ENCODE measurements around the gene DNAH17.

The DNAH17 gene

GRCh38 chr17:78577296-78577695 is at the start of gene DNAH17:
Gene DNAH17, minus strand, starts transcription at chr17:78577396. Its CDS starts 2,339 bp downstream, at chr17:78575057.
- Mint-ChIP-seq H3K27me3 (ENCODE audit: low read depth) (peaks cover 13% of the 10 kb centered on the region), H3K9me3 (no peaks in the 10 kb centered on the region), H3K4me3 (no peak within 1 kb of the TSS), H3K4me1 (ENCODE audit: low read depth) (no peaks in the 10 kb centered on the region), H3K27ac (no peak within 1 kb of the TSS), H3K36me3 (ENCODE audit: low read depth) (no peaks in the 10 kb centered on the region)

- H3K4me1 Mint-ChIP-seq (ENCODE audit: low read depth) = no peaks in the 10 kb centered on the region
- no peaks in the 10 kb centered on the region for H3K27me3 Mint-ChIP-seq (ENCODE audit: low read depth)
- H3K36me3 Mint-ChIP-seq (ENCODE audit: low read depth) = no peaks in the 10 kb centered on the region
- no peak overlapping the region for H3K27ac Mint-ChIP-seq
- H3K9me3 Mint-ChIP-seq = no peaks in the 10 kb centered on the region
- H3K4me3 Mint-ChIP-seq = no peak overlapping the region
Measured at GRCh38 chr17:78624324-78625151, 47.3 kb upstream of the DNAH17 start.

DNA sequence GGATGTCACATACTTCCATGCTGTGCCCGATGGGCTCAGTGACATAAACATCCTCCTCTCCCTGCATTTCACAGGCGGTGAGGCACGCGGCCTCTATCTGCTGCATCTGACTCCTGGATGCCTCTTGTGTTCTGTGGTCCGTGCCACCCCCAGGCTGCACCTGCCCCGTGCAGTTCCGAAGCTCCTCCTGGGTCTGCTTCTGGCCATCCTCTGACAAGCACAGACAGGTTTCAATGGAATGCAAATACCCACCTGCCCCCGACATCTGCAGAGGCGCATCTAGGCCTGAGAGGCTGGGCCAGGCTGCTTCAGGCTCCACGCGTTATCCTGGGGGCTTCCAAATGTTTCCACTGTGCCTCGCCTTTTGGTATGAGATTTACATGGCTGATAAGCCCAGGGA is 46.3 kb upstream of the DNAH17 start:
- H3K9me3 Mint-ChIP-seq = no peaks in the 10 kb centered on the region
- no peaks in the 10 kb centered on the region for H3K27me3 Mint-ChIP-seq (ENCODE audit: low read depth)
- no peak overlapping the region for H3K4me3 Mint-ChIP-seq

GRCh38 chr17:78622491-78623265 is 45.5 kb upstream of the DNAH17 start:
- Mint-ChIP-seq H3K4me1 (ENCODE audit: low read depth) (no peaks in the 10 kb centered on the region), H3K27ac (no peak overlapping the region), H3K4me3 (no peak overlapping the region), H3K9me3 (no peaks in the 10 kb centered on the region), H3K27me3 (ENCODE audit: low read depth) (peaks cover 5% of the 10 kb centered on the region), H3K36me3 (ENCODE audit: low read depth) (no peaks in the 10 kb centered on the region)

More for the DNA sequence above, 46.3 kb upstream of the DNAH17 start:
- Mint-ChIP-seq H3K4me1 (ENCODE audit: low read depth) (no peaks in the 10 kb centered on the region), H3K27ac (no peak overlapping the region), H3K36me3 (ENCODE audit: low read depth) (no peaks in the 10 kb centered on the region)

GRCh38 chr17:78621720-78622490 is 44.7 kb upstream of the DNAH17 start:
- Mint-ChIP-seq H3K36me3 (ENCODE audit: low read depth) (no peaks in the 10 kb centered on the region), H3K27ac (no peak overlapping the region)

DNA sequence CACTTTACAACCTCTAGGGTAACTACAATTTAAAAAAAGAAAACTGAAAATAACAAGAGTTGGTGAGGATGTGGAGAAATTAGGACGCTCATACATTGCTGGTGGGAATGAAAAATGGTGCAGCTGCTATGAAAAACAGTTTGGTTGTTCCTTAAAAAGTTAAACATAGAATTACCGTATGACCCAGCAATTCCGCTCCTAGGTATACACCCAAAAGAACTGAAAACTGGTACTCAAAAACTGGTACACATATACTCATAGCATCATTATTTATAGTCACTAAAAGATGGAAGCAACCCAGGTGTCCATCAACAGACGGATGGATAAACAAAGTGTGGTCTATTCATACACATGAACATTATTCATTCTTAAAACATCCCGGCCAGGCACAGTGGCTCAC is 42.9 kb upstream of the DNAH17 start:
- Mint-ChIP-seq H3K4me1 (ENCODE audit: low read depth) (no peaks in the 10 kb centered on the region), H3K27me3 (ENCODE audit: low read depth) (peaks cover 5% of the 10 kb centered on the region), H3K4me3 (no peak overlapping the region), H3K27ac (no peak overlapping the region), H3K9me3 (no peaks in the 10 kb centered on the region), H3K36me3 (ENCODE audit: low read depth) (no peaks in the 10 kb centered on the region)

More at GRCh38 chr17:78621720-78622490, 44.7 kb upstream of the DNAH17 start:
- Mint-ChIP-seq H3K9me3 (no peaks in the 10 kb centered on the region), H3K4me1 (ENCODE audit: low read depth) (no peaks in the 10 kb centered on the region), H3K4me3 (no peak overlapping the region), H3K27me3 (ENCODE audit: low read depth) (peaks cover 5% of the 10 kb centered on the region)

- Mint-ChIP-seq H3K4me3 (no peak overlapping the region), H3K9me3 (no peaks in the 10 kb centered on the region), H3K27me3 (ENCODE audit: low read depth) (peaks cover 5% of the 10 kb centered on the region), H3K36me3 (ENCODE audit: low read depth) (no peaks in the 10 kb centered on the region), H3K27ac (no peak overlapping the region), H3K4me1 (ENCODE audit: low read depth) (no peaks in the 10 kb centered on the region)
Measured at GRCh38 chr17:78619334-78619733, 42.1 kb upstream of the DNAH17 start.

GRCh38 chr17:78618264-78619066 is 41.3 kb upstream of the DNAH17 start:
- Mint-ChIP-seq H3K4me3 (no peak overlapping the region), H3K36me3 (ENCODE audit: low read depth) (no peaks in the 10 kb centered on the region), H3K27me3 (ENCODE audit: low read depth) (peaks cover 5% of the 10 kb centered on the region), H3K9me3 (no peaks in the 10 kb centered on the region), H3K4me1 (ENCODE audit: low read depth) (no peaks in the 10 kb centered on the region), H3K27ac (no peak overlapping the region)

- H3K27me3 Mint-ChIP-seq (ENCODE audit: low read depth) = peaks cover 5% of the 10 kb centered on the region
- H3K4me1 Mint-ChIP-seq (ENCODE audit: low read depth) = no peaks in the 10 kb centered on the region
- H3K27ac Mint-ChIP-seq = no peak overlapping the region
- H3K9me3 Mint-ChIP-seq = no peaks in the 10 kb centered on the region
- H3K36me3 Mint-ChIP-seq (ENCODE audit: low read depth) = no peaks in the 10 kb centered on the region
- no peak overlapping the region for H3K4me3 Mint-ChIP-seq
Measured at GRCh38 chr17:78617511-78618061, 40.4 kb upstream of the DNAH17 start.

DNA sequence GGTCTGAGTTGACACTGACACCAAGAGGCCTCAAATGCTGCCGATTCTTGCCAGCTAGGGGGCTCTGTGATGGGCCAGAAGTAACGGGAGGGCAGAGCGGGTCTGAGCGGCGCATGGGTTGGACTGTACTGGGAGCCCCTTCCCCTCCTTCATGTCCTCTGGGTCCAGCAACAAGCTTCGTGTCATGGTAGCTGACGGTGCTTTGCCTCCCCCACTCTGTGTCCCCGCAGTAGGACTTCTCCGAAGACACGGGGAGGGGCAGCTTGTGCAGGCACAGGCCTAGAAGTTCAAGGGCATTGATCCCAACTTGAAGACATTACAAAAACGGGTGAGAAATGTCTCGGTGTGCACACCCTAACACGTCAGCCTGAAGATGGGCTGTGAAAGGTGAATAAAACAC is 39.8 kb upstream of the DNAH17 start:
- H3K4me3 Mint-ChIP-seq = no peak overlapping the region
- H3K36me3 Mint-ChIP-seq (ENCODE audit: low read depth) = no peaks in the 10 kb centered on the region
- no peak overlapping the region for H3K27ac Mint-ChIP-seq
- peaks cover 5% of the 10 kb centered on the region for H3K27me3 Mint-ChIP-seq (ENCODE audit: low read depth)
- H3K4me1 Mint-ChIP-seq (ENCODE audit: low read depth) = no peaks in the 10 kb centered on the region
- no peaks in the 10 kb centered on the region for H3K9me3 Mint-ChIP-seq

DNA sequence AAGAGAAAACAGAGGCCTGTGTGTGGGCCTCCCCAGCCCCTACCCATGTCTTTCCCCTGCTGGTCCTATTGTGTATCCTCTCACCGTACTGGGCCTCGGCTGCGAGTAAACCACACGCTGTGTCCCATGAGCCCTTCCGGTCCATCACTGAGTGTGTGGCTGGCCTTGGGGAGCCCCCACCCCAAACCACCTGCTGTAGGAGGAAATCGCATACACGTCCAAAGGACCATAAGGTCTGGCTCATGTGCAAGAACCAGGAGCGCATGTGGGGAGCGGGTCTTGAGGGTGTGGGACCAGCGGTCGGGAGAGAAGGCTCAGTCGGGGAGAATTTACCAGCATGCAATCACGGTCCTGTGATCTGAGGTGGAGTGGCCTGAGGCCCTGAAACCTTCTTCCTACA is 38.4 kb upstream of the DNAH17 start:
- Mint-ChIP-seq H3K9me3 (no peaks in the 10 kb centered on the region), H3K36me3 (ENCODE audit: low read depth) (no peaks in the 10 kb centered on the region), H3K4me1 (ENCODE audit: low read depth) (no peaks in the 10 kb centered on the region), H3K27ac (no peak overlapping the region), H3K4me3 (no peak overlapping the region), H3K27me3 (ENCODE audit: low read depth) (peaks cover 16% of the 10 kb centered on the region)

DNA sequence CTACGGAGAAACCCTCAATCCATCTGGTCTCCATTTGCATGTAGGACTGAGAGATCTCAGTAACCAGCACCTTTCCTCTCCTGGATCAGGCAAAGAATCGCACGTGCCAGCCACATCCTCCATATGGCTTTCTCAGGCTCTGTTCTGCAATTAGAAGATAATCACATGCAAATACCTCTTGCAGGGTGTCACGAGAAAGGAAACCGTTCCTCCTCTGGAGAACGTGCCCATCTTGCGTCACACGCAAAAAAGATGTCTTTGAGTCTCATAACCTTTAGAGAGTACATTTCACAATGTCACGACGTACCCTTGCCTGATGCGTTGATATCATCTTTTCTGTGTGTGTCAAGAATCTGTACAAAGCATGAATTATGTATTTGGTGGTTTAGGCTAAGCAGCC is 36.2 kb upstream of the DNAH17 start:
- H3K27me3 Mint-ChIP-seq (ENCODE audit: low read depth) = peaks cover 19% of the 10 kb centered on the region
- no peaks in the 10 kb centered on the region for H3K9me3 Mint-ChIP-seq
- H3K36me3 Mint-ChIP-seq (ENCODE audit: low read depth) = no peaks in the 10 kb centered on the region
- H3K4me1 Mint-ChIP-seq (ENCODE audit: low read depth) = no peaks in the 10 kb centered on the region
- no peak overlapping the region for H3K27ac Mint-ChIP-seq
- no peak overlapping the region for H3K4me3 Mint-ChIP-seq

DNA sequence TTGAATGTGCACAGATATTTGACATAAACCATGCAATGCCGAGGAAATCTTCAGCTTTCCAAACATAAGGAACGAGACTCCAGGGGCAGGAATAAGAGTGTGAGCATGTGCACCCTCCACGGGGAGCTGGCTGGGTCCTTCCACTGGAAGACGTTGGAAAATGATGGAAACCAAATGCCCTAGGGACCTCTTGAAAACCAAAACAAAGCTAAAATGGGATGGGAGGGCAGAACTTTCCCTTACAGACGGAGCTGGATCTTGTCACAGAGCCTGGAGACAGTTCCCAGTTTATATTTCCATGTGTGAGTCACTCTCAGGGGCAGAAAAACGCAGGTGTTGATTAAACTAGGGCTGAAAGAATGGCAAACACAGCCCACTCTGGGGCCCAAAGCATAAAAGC is 34.4 kb upstream of the DNAH17 start:
- H3K4me3 Mint-ChIP-seq = no peak overlapping the region
- H3K9me3 Mint-ChIP-seq = no peaks in the 10 kb centered on the region
- no peak overlapping the region for H3K27ac Mint-ChIP-seq
- no peaks in the 10 kb centered on the region for H3K36me3 Mint-ChIP-seq (ENCODE audit: low read depth)
- peaks cover 22% of the 10 kb centered on the region for H3K27me3 Mint-ChIP-seq (ENCODE audit: low read depth)
- H3K4me1 Mint-ChIP-seq (ENCODE audit: low read depth) = no peaks in the 10 kb centered on the region

All from T-helper 1 cell treated with Interleukin-12 subunit alpha and Interleukin-12 subunit beta and Interleukin-4 antibody, amounts not matched to agents 30 μg/mL and 1 μg/mL, for 36 hours (primary cell).